GM04504 (cell line): ENCODE data around the gene IL11.

ENCODE experiments used
- DNase-seq: peaks from one replicate; pipeline ENCODE4 v3.0.0-alpha.2; 2012; ENCODE audit warnings: low read depth

Gene IL11

DNA sequence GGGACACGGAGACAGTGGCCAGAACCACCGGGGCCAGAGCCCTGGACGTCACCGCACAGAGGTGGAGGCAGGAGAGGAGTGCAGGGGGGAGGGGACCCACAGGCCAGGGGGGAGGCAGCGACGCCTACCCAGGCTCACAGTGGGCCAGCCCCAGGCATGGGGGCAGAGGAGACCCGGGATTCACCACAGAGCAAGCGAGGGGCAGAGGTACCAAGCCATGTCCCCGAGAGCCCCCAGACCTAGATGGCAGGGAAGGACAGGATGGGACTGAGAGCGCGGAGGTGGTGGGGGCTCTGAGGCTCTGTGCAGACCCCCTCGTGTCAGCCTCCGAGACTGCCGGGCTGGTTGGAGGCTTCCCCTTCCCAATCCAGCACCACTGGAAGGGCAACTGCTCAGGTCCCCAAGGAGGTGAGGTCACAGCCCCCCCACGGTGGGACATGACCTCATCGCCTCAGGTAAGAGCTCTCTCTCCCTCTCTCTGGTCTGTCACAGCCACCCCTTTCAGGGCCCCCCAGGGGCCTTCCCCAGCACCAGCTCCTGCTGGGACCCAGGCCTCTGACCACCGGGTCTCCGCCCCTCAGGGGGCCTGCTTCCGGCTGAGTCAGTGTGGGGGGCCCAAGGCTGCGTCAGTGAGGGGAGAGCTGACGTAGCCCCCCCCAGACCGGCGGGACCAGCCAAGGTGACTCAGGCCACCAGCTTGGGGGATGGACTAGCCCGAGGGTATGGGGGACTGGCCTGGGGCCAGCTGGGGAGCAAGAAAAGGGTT, 2.2 kb upstream of the IL11 start:
- no peak for DNase-seq

- DNase-seq: peak; percentile 55
Observed at GRCh38 chr19:55369653-55370304, 484 bp downstream of the IL11 start.

DNA sequence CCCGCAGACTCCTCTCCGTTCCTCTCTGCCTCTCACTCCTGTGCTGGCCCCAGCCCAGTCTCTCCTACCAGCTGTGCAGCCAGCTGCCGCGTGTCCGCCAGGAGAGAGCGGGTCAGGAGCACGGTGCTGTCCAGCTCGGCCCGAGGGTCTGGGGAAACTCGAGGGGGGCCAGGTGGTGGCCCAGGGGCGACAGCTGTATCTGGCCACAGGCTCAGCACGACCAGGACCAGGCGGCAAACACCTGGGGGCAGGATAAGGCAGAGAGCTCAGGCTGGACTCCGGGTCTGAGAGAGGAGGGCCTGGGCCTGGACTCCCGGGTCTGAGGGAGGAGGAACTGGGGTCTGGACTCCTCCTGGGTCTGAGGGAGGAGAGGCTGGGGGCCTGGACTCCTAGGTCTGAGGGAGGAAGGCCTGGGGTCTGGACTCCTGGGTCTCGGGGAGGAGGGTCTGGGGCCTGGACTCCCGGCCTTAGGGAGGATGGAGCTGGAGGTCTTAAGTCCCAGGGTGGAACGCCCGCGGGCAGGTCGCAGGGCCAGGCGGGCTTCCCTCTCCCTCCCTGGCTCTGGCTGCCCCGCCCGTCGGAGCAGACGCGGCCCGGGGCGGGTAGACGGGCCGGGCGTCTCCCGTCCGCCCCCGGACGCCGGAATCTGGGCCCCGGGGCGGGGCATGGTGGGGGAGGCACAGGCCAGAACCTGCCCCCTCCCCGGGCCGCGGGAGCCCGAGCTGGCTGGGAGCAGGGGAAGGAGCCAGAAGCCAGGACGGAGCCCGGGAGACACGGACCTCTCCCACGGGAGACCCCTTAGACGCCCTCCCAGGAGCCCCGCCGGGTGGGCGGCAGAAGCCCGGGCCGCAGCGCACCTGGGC, 1.3 kb downstream of the IL11 start:
- DNase-seq: no peak

- no peak for DNase-seq
Observed at GRCh38 chr19:55368106-55368505, 2.2 kb downstream of the IL11 start.

DNA sequence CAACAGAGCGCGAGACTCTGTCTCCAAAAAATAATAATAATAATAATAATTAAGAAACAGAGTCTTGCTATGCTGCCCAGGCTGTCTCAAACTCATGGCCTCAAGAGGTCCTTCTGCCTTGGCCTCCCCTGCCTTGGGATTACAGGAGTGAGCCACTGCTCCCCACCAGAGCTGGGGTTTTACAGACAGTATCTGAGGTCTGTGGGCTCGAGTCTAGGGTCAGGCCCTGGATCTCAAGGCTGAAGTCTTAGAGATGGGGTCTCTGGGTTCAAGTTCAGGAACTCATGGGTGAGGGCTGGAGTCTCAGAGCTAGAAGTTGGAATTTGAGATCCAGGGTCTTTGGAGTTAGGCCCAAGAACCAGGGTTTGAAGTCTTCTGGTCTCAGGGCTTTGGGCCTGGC, 3.5 kb downstream of the IL11 start:
- no peak for DNase-seq

DNA sequence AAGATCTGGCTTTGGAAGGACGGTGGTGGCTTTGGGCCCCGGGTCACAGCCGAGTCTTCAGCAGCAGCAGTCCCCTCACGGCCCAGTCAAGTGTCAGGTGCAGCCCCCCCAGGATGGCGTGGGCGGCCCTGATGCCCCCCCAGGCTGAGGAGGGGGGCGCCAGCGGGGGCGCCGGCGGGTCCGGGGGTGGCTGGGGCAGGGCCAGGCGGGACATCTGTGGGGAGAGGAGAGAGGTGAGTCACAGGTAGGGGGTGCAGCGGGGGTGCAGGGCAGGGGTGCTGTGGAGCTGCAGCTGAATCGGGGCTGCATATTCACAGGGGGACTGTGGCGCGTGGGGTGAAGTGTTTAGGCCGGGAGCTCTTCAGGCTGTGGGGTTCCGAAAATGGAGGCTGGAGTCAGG, 4.3 kb downstream of the IL11 start:
- no peak for DNase-seq

DNA sequence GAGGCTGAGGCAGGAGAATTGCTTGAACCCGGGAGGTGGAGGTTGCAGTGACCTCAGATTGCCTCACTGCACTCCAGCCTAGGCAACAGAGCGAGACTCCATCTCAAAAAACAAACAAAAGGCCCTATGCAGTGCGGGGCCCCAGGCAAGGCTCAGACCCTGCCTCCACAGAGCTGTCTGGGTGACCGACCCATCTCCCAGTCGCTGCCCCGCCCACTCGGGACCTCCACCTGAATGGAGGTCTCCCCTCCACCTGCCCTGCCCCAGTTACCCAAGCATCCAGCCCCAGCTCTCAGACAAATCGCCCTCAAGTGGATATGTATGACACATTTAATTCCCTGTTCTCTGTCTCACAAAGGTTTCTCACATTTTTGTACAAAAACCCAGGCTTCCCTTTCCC, 5.0 kb downstream of the IL11 start:
- no peak for DNase-seq

DNA sequence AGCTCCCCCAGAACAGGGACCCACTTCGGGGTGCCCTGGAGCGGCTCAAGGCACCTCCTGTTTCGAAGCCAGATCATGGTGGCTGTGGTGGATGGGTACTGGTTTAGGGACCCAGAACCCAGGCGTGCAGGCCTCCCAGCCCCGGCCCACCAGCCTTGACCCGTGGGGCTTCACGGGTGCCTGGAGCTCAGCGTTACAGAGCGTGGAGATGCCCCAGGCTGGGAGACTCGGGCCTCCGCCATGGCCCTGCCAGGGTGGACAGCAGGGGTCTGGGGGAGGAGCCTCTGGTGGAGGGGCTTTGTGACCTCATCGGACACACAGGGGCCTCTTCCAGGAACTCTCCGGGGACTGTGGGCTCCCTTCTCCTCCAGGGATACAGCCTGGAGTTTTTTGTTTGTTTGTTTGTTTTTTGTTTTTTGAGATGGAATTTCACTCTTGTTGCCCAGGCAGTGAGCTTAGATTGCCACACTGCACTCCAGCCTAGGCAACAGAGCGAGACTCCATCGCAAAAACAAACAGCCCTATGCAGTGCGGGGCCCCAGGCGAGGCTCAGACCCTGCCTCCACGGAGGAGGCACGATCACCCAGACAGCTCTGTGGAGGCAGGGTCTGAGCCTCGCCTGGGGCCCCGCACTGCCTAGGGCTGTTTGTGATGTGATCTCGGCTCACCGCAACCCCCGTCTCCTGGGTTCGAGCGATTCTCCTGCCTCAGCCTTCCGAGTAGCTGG, 7.1 kb downstream of the IL11 start, which contains the start of gene GARIN5B:
Gene GARIN5B, minus strand, starts transcription at position 271 of the 727 bp plus-strand sequence. Its CDS starts 194 bp downstream, at position 77.
- no peak for DNase-seq

GRCh38 chr19:55362174-55362989, 7.9 kb downstream of the IL11 start:
- no peak for DNase-seq

- DNase-seq: no peak
Observed at GRCh38 chr19:55360902-55361301, 9.4 kb downstream of the IL11 start.

DNA sequence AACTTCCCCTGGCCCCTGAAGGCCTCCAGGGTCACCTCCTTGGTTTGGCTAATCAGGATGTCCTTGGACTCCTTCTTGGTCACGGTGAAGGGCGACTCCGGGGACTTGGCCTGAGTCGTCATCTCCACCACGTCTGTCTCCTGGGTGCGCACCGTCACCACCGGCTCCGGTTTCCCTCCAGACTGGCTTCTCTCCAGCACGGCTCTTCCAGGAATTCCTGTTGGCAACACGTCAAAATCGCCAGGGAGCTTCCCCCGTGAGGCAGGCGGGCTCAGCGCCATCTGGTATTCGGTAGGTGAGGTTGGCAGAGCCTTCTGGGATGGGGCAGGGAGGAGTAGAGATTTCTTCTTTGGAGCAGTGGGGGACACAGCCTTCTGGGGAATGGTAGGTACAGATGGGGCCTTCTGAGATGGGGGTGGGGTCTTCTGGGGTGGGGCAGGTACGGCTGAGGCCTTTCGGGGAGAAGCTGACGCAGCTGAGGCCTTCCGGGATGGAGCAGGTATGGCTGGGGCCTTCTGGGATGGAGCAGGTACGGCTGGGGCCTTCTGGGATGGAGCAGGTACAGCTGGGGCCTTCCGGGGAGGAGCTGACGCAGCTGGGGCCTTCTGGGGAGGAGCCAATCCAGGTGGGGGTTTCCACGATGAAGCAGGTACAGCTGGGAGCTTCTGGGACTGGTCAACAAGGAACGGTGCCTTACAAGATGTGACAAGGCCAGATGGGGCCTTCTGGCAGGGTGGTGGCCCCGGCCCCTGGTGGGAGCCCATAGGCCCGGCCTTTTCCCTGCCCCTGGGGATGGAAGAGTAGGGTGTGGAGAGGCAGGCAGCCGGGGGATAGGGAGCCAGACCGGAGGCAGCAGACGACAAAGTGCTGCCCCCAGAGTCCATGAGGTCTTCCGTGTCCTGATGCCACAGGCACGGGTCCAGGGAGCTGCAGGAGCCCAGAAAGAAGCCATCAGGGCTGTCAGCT, 11.0 kb downstream of the IL11 start:
- DNase-seq: no peak

- no peak for DNase-seq
Observed at GRCh38 chr19:55358493-55358892, 11.8 kb downstream of the IL11 start.

- DNase-seq: no peak
Observed at GRCh38 chr19:55355213-55355821, 14.9 kb downstream of the IL11 start.

- no peak for DNase-seq
Observed at GRCh38 chr19:55354698-55355212, 15.5 kb downstream of the IL11 start, which contains the start of gene COX6B2. TSS of gene COX6B2 (minus strand) at chr19:55354719. CDS start at chr19:55354521, 198 bp downstream.

DNA sequence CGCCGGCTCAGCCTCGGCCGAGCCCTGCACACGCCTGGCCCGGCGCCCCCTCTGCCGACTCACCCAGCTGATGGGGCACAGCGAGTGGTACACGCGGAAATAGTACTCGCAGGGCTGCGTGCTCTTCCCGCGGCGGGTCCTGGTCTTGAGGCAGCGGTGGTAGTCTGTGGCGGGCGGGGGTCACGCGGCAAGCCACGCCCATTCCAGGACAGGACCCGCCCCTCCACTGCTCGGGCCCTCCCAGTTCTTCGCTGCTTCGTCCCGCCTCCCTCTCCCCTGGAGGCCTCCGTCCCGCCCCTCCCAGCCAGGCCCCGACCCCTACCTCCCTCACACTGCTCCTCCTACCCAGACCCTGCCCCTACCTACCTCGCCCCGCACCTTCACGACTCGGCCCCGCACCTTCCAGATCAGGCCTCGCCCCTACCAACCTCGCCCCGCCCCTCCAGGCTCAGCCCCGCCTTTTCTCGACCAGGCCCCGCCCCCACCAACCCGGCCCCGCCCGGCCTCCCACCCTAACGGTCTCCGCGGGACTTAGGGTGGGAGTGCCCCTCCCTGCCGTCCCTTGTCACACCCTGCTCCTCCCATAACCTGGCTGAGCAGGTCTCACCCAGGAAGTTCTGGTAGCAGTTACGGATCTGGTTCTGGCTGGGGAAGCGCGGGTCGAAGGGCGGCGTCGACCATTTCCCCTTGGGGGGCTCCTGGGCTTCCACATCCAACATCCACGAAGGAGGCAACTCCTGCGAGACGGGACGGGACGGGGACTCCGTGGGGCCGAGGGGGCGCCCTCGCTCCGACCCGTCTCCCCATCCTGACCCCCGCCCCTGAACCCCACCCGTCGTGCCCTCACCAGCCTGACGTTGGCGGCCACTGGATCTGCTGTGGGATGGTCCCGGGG, 16.2 kb downstream of the IL11 start:
- DNase-seq: no peak

- no peak for DNase-seq
Observed at GRCh38 chr19:55353356-55353802, 16.9 kb downstream of the IL11 start.

DNA sequence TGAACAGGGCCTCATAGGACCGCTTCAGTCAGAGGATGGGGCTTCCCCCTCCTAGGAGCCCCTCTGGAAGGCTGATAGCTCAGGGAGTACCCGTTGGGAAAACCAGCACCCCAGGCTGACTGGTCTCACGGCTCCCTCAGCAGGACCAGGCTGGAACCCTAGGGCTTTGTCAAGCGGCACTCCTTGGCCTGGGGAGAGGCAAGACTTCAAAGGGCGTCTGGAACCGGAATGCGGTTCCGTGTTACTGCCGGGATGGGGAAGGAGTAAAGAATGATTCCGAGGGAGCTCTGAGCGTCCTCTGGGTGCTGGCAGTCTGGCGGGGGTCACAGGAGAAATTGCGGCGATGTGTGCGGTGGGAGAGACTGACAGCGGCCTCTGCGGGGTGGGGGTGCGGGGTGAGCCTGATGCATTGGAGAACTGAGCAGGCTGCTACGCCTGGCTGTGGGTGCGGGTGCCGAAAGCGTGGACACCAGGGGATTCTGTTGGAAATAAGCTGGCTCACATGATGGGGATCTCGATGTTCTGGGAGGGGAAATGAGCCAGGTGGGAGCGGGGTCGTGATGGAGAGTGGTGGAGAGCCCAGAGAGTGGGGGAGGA, 17.6 kb downstream of the IL11 start:
- no peak for DNase-seq

GRCh38 chr19:55352040-55352439, 18.2 kb downstream of the IL11 start:
- no peak for DNase-seq
